ENCODE measurements around the gene MRM1.
"Not testable (repeated sequence)": the region's sequence is repeated elsewhere in the genome, so short reads cannot be mapped to it uniquely, and the experiment has no call there.

The MRM1 gene

GRCh38 chr17:36602030-36602748 is 806 bp downstream of the MRM1 start:
- DNase-seq = no peak

- no peak for DNase-seq
Measured at GRCh38 chr17:36602924-36603384, 1.6 kb downstream of the MRM1 start.

GRCh38 chr17:36605028-36605427 is 3.6 kb downstream of the MRM1 start:
- DNase-seq = not testable (repeated sequence)

- no peak for DNase-seq
Measured at GRCh38 chr17:36608280-36608679, 6.9 kb downstream of the MRM1 start.

GRCh38 chr17:36608794-36609497 is 7.6 kb downstream of the MRM1 start:
- DNase-seq = no peak

GRCh38 chr17:36609498-36609862 is 8.1 kb downstream of the MRM1 start:
- DNase-seq = no peak

GRCh38 chr17:36610474-36610873 is 9.1 kb downstream of the MRM1 start:
- DNase-seq = no peak

- no peak for DNase-seq
Measured at GRCh38 chr17:36611345-36612072, 10.1 kb downstream of the MRM1 start.

- DNase-seq = no peak
Measured at GRCh38 chr17:36612323-36612722, 10.9 kb downstream of the MRM1 start.

- DNase-seq = no peak
Measured at GRCh38 chr17:36613155-36613554, 11.8 kb downstream of the MRM1 start.

GRCh38 chr17:36614081-36614480 is 12.7 kb downstream of the MRM1 start:
- DNase-seq = no peak

GRCh38 chr17:36614933-36615332 is 13.6 kb downstream of the MRM1 start:
- no peak for DNase-seq

GRCh38 chr17:36616061-36617029 is 15.0 kb downstream of the MRM1 start:
- DNase-seq = no peak

- DNase-seq = no peak
Measured at GRCh38 chr17:36617773-36618172, 16.4 kb downstream of the MRM1 start.

GRCh38 chr17:36623281-36623680 is 21.9 kb downstream of the MRM1 start:
- no peak for DNase-seq

- DNase-seq = no peak
Measured at GRCh38 chr17:36625188-36625587, 23.8 kb downstream of the MRM1 start.

- no peak for DNase-seq
Measured at GRCh38 chr17:36627101-36627500, 25.7 kb downstream of the MRM1 start.

GRCh38 chr17:36628576-36628975 is 27.2 kb downstream of the MRM1 start:
- no peak for DNase-seq

- peak; percentile 73 for DNase-seq
Measured at GRCh38 chr17:36629252-36629847, 28.0 kb downstream of the MRM1 start.

GRCh38 chr17:36629970-36630502 is 28.7 kb downstream of the MRM1 start:
- DNase-seq = no peak

- DNase-seq = no peak
Measured at GRCh38 chr17:36631022-36631421, 29.6 kb downstream of the MRM1 start.
